ENCODE results near the gene PALLD. TPM values are rescaled to one million over a fixed set of nuclear protein-coding genes. Genes with fewer than 3 reads are reported as not detected.

PALLD gene
- total RNA-seq, 1 donor from 2014 or later, result 396 TPM

DNA sequence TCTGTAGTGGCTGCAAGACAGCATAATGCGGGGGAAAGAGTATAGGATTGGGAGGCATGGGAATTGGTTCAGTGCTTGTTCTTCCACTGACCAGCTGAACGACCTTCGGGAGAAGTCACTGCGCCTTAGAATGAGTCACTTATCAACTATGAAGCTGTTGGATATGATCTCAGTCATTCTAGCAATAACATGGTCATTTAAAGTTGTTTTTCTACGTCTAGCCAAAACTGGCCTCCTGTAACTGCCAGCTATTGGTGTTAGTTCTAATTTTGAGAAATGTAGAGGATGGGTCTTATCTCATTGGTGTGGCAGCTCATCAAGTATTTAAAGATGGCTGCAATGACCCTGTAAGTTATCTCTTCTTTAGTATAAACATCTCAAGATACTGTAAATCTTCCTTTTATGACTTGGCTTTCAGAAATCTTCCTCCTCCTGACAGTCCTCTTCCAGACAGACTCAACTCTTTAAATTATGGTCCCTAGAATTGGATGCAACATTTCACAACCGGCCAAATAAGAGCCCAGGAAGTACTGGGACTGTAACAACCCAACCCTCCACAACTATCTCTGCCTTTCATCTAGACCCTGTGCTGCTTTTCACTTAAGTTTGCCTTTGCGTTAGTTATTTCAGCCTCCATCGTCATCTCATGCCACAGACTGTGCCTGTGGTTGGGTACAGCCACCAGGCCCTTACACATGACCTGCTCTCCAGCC lies 269.9 kb downstream of the PALLD start:
- peaks cover 27% of the 10 kb centered on the region for H3K36me3 Mint-ChIP-seq (ENCODE audit: unreplicated experiment)
- H3K27me3 Mint-ChIP-seq (ENCODE audit: unreplicated experiment), result no peaks in the 10 kb centered on the region

DNA sequence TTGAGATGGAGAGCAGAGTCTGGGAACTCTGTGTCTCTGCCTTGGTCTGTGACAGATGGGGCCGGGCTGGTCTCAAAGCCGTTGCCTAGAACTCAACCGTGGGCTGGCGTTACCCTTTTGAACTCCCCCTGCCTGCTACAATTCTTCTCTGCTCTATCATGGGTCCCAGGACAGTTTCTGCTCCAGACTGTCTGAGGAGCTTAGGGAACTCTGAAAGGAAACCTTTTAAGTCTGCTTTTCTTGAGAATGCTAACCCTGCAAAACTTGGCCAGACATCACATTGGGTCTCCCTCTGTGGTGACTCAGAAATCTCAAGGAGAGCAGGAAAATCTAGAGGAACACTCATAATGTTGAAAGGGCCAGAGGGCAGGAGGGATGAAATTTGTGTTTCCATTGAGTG lies 272.6 kb downstream of the PALLD start:
- peaks cover 22% of the 10 kb centered on the region for H3K36me3 Mint-ChIP-seq (ENCODE audit: unreplicated experiment)
- H3K27me3 Mint-ChIP-seq (ENCODE audit: unreplicated experiment), result no peaks in the 10 kb centered on the region
- peak overlapping the region; percentile 5 for H3K4me3 Mint-ChIP-seq (ENCODE audit: unreplicated experiment)
- peaks cover 72% of the 10 kb centered on the region for H3K4me1 Mint-ChIP-seq (ENCODE audit: unreplicated experiment)
- H3K9me3 Mint-ChIP-seq (ENCODE audit: unreplicated experiment), result no peaks in the 10 kb centered on the region
- TF ChIP-seq, protein P1, sequence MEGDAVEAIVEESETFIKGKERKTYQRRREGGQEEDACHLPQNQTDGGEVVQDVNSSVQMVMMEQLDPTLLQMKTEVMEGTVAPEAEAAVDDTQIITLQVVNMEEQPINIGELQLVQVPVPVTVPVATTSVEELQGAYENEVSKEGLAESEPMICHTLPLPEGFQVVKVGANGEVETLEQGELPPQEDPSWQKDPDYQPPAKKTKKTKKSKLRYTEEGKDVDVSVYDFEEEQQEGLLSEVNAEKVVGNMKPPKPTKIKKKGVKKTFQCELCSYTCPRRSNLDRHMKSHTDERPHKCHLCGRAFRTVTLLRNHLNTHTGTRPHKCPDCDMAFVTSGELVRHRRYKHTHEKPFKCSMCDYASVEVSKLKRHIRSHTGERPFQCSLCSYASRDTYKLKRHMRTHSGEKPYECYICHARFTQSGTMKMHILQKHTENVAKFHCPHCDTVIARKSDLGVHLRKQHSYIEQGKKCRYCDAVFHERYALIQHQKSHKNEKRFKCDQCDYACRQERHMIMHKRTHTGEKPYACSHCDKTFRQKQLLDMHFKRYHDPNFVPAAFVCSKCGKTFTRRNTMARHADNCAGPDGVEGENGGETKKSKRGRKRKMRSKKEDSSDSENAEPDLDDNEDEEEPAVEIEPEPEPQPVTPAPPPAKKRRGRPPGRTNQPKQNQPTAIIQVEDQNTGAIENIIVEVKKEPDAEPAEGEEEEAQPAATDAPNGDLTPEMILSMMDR (IDR thresholded peaks at IDR 0.05), result no peak
- peak overlapping the region; percentile 88 for H3K27ac Mint-ChIP-seq (ENCODE audit: unreplicated experiment)
- no peak for DNase-seq (ENCODE audit: extremely low spot score, unreplicated experiment)

More for the DNA sequence above, 269.9 kb downstream of the PALLD start:
- H3K4me1 Mint-ChIP-seq (ENCODE audit: unreplicated experiment), result peaks cover 65% of the 10 kb centered on the region
- H3K9me3 Mint-ChIP-seq (ENCODE audit: unreplicated experiment), result no peaks in the 10 kb centered on the region
- H3K27ac Mint-ChIP-seq (ENCODE audit: unreplicated experiment), result peak overlapping the region; percentile 90
- H3K4me3 Mint-ChIP-seq (ENCODE audit: unreplicated experiment), result no peak overlapping the region
- TF ChIP-seq, protein P1 (IDR thresholded peaks at IDR 0.05), result no peak
- DNase-seq (ENCODE audit: extremely low spot score, unreplicated experiment), result no peak

DNA sequence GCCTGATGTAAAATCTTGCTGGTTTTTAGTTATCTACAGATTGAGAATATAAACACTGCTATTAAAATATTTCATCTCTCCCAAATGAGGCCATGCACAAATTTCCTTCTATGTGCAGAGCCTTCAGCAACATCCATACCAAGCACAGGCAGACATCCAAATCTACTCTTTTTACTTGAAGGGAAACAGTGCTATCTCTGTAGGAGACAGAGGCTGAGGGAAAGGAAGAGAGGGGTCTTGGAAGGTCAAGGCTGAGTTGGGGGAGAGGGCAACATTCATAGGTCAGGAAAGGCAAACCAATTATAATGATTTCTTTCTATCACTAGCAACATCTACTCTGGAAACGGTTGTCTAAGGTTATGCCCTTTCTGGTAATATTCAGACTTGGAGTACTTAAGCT lies 273.0 kb downstream of the PALLD start:
- DNase-seq (ENCODE audit: extremely low spot score, unreplicated experiment), result no peak
- Mint-ChIP-seq H3K36me3 (ENCODE audit: unreplicated experiment) (peaks cover 25% of the 10 kb centered on the region), H3K4me3 (ENCODE audit: unreplicated experiment) (no peak overlapping the region), H3K27ac (ENCODE audit: unreplicated experiment) (peak overlapping the region; percentile 88), H3K27me3 (ENCODE audit: unreplicated experiment) (no peaks in the 10 kb centered on the region), H3K9me3 (ENCODE audit: unreplicated experiment) (no peaks in the 10 kb centered on the region), H3K4me1 (ENCODE audit: unreplicated experiment) (peaks cover 75% of the 10 kb centered on the region)
- TF ChIP-seq, protein P1 (IDR thresholded peaks at IDR 0.05), result no peak

DNA sequence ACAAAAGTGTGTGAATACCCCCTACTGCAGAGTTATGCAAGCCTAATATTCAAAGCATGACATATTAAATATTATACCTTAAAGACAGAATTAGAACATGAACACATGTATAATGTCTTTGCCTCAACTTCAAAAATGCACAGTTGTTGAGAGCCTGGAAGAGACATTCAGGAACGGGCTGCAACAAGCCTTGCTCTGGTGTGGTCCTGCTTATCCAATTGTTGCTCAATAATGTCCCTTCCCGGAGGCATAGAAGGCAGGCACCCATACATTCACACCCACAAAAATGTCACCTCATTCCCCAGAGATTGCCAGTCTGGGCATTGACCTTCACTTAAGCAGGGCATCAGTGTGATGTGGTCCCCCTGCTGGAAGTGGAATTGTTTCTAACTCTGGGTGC lies 274.4 kb downstream of the PALLD start:
- H3K27ac Mint-ChIP-seq (ENCODE audit: unreplicated experiment), result peak overlapping the region; percentile 50
- H3K27me3 Mint-ChIP-seq (ENCODE audit: unreplicated experiment), result no peaks in the 10 kb centered on the region
- H3K36me3 Mint-ChIP-seq (ENCODE audit: unreplicated experiment), result peaks cover 32% of the 10 kb centered on the region
- peaks cover 8% of the 10 kb centered on the region for H3K9me3 Mint-ChIP-seq (ENCODE audit: unreplicated experiment)
- peaks cover 61% of the 10 kb centered on the region for H3K4me1 Mint-ChIP-seq (ENCODE audit: unreplicated experiment)
- TF ChIP-seq, protein P1 (IDR thresholded peaks at IDR 0.05), result no peak
- no peak for DNase-seq (ENCODE audit: extremely low spot score, unreplicated experiment)
- no peak overlapping the region for H3K4me3 Mint-ChIP-seq (ENCODE audit: unreplicated experiment)

DNA sequence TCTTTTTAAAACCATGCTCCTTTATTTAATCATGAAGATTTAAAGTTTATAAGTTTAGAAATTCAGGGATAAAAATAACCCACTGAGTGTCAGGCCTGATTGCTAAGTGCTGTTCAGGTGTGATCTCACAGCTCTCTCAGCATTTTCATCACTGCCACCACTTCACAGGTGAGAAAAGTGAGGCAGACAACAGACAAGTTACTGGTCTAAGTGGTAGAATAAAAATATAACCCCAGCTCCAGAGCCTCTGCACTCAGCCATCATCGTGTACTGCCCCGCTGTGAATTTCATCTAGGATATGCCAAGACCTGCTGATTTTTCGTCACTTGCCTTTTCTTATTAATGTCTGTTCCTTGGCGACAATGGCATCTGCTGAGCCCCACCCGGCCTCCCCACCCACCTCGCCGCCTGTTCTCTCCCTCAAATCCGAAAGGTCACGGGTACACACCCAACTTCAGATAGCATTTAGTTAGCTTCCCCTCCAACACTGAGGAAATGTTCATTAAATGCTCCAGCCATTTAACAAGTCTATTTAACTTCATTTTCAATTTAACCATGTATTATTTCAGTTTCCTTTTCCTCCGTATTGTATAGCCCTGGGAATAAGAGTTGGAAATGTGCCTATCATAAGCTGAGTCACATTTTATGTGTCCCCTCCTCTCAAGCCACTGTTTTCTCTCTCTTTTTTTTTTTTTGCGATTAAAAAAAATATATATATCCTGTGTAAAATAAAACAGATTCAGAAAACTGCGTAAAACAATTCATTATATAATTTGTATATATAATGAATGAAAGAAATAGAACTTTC lies 276.7 kb downstream of the PALLD start:
- no peak for DNase-seq (ENCODE audit: extremely low spot score, unreplicated experiment)
- Mint-ChIP-seq H3K4me1 (ENCODE audit: unreplicated experiment) (peaks cover 39% of the 10 kb centered on the region), H3K27me3 (ENCODE audit: unreplicated experiment) (no peaks in the 10 kb centered on the region), H3K9me3 (ENCODE audit: unreplicated experiment) (peaks cover 13% of the 10 kb centered on the region), H3K36me3 (ENCODE audit: unreplicated experiment) (peaks cover 42% of the 10 kb centered on the region), H3K4me3 (ENCODE audit: unreplicated experiment) (no peak overlapping the region), H3K27ac (ENCODE audit: unreplicated experiment) (peak overlapping the region; percentile 67)
- TF ChIP-seq, protein P1 (IDR thresholded peaks at IDR 0.05), result no peak

Data from osteocyte (in vitro differentiated cells).